GM12878 (cell line): ENCODE measurements around the gene OXTR. TPM values are rescaled to one million over a fixed set of nuclear protein-coding genes. Genes with fewer than 3 reads are reported as not detected.

ENCODE experiments used
- ATAC-seq: fragments of 200-7000 bp; cut with Tn5 transposase; 3 replicates; pipeline ENCODE4 v1.9.1; 2020; ENCODE audit warnings: mild to moderate bottlenecking, moderate library complexity
- BruUV-seq: library from RNA; stranded (reverse); fragments of 400-500 nt; replicated peaks from 2 replicates; lab custom pipeline; 2021; lab: Mats Ljungman, UMichigan
- CTCF ChIA-PET: fragments of 300-600 bp; sonication (Branson Sonifier 250); formaldehyde crosslinking; extraction: SDS; loops from one replicate; lab custom pipeline; 2021; ENCODE audit warnings: inconsistent platforms; lab: Yijun Ruan, JAX
- POLR2A ChIA-PET: fragments of 350-600 bp; formaldehyde crosslinking; extraction: SDS; loops from one replicate; lab custom pipeline; 2021; ENCODE audit warnings: inconsistent platforms; lab: Charles Lee
- RAD21 ChIA-PET: fragments of 300-600 bp; sonication (Branson Sonifier 250); formaldehyde crosslinking; loops from one replicate; lab custom pipeline; 2023; ENCODE audit warnings: antibody characterized with exemption; ENCODE audit not compliant: unreplicated experiment; lab: Charles Lee
- SMC1A ChIA-PET: fragments of 300-600 bp; sonication (Branson Sonifier 250); formaldehyde crosslinking; loops from one replicate; lab custom pipeline; 2023; ENCODE audit not compliant: unreplicated experiment, uncharacterized antibody; lab: Charles Lee
- DNase-seq: peaks from one replicate; pipeline ENCODE4 v3.0.0-alpha.2; 2011; ENCODE audit warnings: low read depth, low spot score
- FAIRE-seq: peaks from 3 replicates; lab custom pipeline; 2011; peaks lifted over from hg19 to GRCh38; lab: Jason Lieb, UNC
- H2AFZ ChIP-seq: 2 replicates; pipeline ENCODE4 v1.6.0; 2011; ENCODE audit warnings: low read depth, low read length, control low read depth; ENCODE audit not compliant: control insufficient read depth
- H3K27ac ChIP-seq: 2 replicates; pipeline ENCODE4 v1.5.1; 2011; ENCODE audit warnings: control low read depth; ENCODE audit not compliant: control insufficient read depth, insufficient read depth
- H3K27me3 ChIP-seq, 2 experiments: replicated peaks in 1 of 2; 2 replicates each; pipeline versions ENCODE4 v1.6.0 to v1.6.1; 2011; ENCODE audit warnings: low read length in 1 of 2; ENCODE audit not compliant: control insufficient read depth in 2 of 2, insufficient read depth in 2 of 2
- H3K36me3 ChIP-seq, 2 experiments: 2 replicates each; pipeline ENCODE4 v1.5.1; 2011; ENCODE audit warnings: low read length in 1 of 2; ENCODE audit not compliant: control insufficient read depth in 2 of 2, insufficient read depth in 2 of 2
- H3K4me1 ChIP-seq: 2 replicates; pipeline ENCODE4 v1.6.1; 2011; ENCODE audit warnings: mild to moderate bottlenecking, low read length, moderate library complexity, mixed read lengths; ENCODE audit not compliant: control insufficient read depth, insufficient read depth
- H3K4me2 ChIP-seq: 2 replicates; pipeline ENCODE4 v1.6.0; 2011; ENCODE audit warnings: control low read depth; ENCODE audit not compliant: control insufficient read depth, insufficient read depth
- H3K4me3 ChIP-seq: fragments of 200-600 bp; sonication (generic); 2 replicates; pipeline ENCODE4 v1.5.1; 2016
- H3K79me2 ChIP-seq: 2 replicates; pipeline ENCODE4 v1.6.0; 2011; ENCODE audit warnings: low read length; ENCODE audit not compliant: control insufficient read depth, insufficient read depth
- H3K9ac ChIP-seq: 2 replicates; pipeline ENCODE4 v1.8.0; 2011; ENCODE audit warnings: low read length, control low read depth, mixed read lengths; ENCODE audit not compliant: control insufficient read depth, insufficient read depth
- H3K9me3 ChIP-seq: replicated peaks from 3 replicates; pipeline ENCODE4 v1.5.1; 2011; ENCODE audit warnings: mild to moderate bottlenecking, low read length; ENCODE audit not compliant: control insufficient read depth, insufficient read depth
- H4K20me1 ChIP-seq: 2 replicates; pipeline ENCODE4 v1.6.0; 2011; ENCODE audit not compliant: control insufficient read depth, insufficient read depth
- CHD1 ChIP-seq: IDR thresholded peaks from 2 replicates; pipeline ENCODE4 v1.6.1; 2012; ENCODE audit warnings: low read depth, low read length, improper control_type of control experiment
- CREB1 ChIP-seq: IDR thresholded peaks from 2 replicates; pipeline ENCODE4 v1.6.1; 2012; ENCODE audit warnings: low read depth, mild to moderate bottlenecking, inconsistent platforms
- FOXK2 ChIP-seq: fragments of 450-650 bp; IDR thresholded peaks from 2 replicates; pipeline ENCODE4 v1.6.1; 2017; ENCODE audit warnings: mild to moderate bottlenecking, moderate library complexity
- KLF5 ChIP-seq: fragments of 450-650 bp; IDR thresholded peaks from 2 replicates; pipeline ENCODE4 v1.6.1; 2014; ENCODE audit warnings: mild to moderate bottlenecking; ENCODE audit not compliant: partially characterized antibody
- MEF2A ChIP-seq: IDR thresholded peaks from 2 replicates; pipeline ENCODE4 v1.6.1; 2011; ENCODE audit warnings: low read depth, mild to moderate bottlenecking, low read length, moderate library complexity; ENCODE audit not compliant: insufficient read depth
- NR2C2 ChIP-seq: IDR thresholded peaks from 2 replicates; pipeline ENCODE4 v1.6.1; 2011; ENCODE audit warnings: borderline replicate concordance, low read depth; ENCODE audit not compliant: control insufficient read depth, insufficient read length
- POLR2AphosphoS2 ChIP-seq: IDR thresholded peaks from 2 replicates; pipeline ENCODE4 v1.6.1; 2011; ENCODE audit warnings: low read depth, mild to moderate bottlenecking, low read length, improper control_type of control experiment, moderate library complexity
- SKIL ChIP-seq: fragments of 450-650 bp; IDR thresholded peaks from 2 replicates; pipeline ENCODE4 v1.6.1; 2017; ENCODE audit warnings: mild to moderate bottlenecking, low read depth, inconsistent platforms; ENCODE audit not compliant: poor library complexity, severe bottlenecking
- SPI1 ChIP-seq: IDR thresholded peaks from 2 replicates; pipeline ENCODE4 v1.6.1; 2011; ENCODE audit warnings: low read depth, mild to moderate bottlenecking, low read length, moderate library complexity, borderline replicate concordance; ENCODE audit not compliant: insufficient read depth
- TCF12 ChIP-seq: IDR thresholded peaks from 2 replicates; pipeline ENCODE4 v1.6.1; 2011; ENCODE audit warnings: low read depth, mild to moderate bottlenecking, low read length
- TCF7 ChIP-seq: IDR thresholded peaks from 2 replicates; pipeline ENCODE4 v1.6.1; 2014; ENCODE audit warnings: antibody characterized with exemption, borderline replicate concordance
- ZBTB33 ChIP-seq: fragments of 450-650 bp; IDR thresholded peaks from 2 replicates; pipeline ENCODE4 v1.6.1; 2017; ENCODE audit warnings: mild to moderate bottlenecking
- ZNF592 ChIP-seq: fragments of 450-650 bp; IDR thresholded peaks from 2 replicates; pipeline ENCODE4 v1.6.1; 2017; ENCODE audit warnings: mild to moderate bottlenecking, moderate library complexity
- ZZZ3 ChIP-seq: IDR thresholded peaks from 2 replicates; pipeline ENCODE4 v1.6.1; 2011; ENCODE audit warnings: low read depth; ENCODE audit not compliant: control insufficient read depth, insufficient read length
- WGBS: methylation state at CpG from one replicate; pipeline ENCODE4 v1.1.6; 2016; ENCODE audit warnings: low lambda C conversion rate; ENCODE audit not compliant: insufficient replicate concordance, insufficient coverage; ENCODE audit errors: missing lambda C conversion rate; 5-methylcytosine and 5-hydroxymethylcytosine counted together
- in situ Hi-C: fragments of 300-500 bp; cut with MboI; formaldehyde crosslinking; loops from 9 replicates; pipeline ENCODE4 v1.14.3; 2018; ENCODE audit warnings: mixed read lengths
- intact Hi-C: fragments of 100-400 bp; cut with micrococcal nuclease; formaldehyde crosslinking; loops from one replicate; pipeline ENCODE4 v1.14.2; 2022; ENCODE audit not compliant: unreplicated experiment
- polyA plus RNA-seq, 11 experiments: library from polyadenylated mRNA; depleted of rRNA in 4 of 11; unstranded in 6 of 11; stranded (reverse) in 5 of 11; fragments of >200 nt; fragmentation: Nextera tagmentation in 4 of 11; fragmentation: Illumina TruSeq in 1 of 11; extraction: Ambion mirVana in 4 of 11; extraction: Trizol in 1 of 11; gene quantifications; 1 replicate in 1 of 11; 2 replicates in 10 of 11; pipeline versions ENCODE4 v1.2.1 to v1.2.3, GENCODE V29; 2011 to 2016; ENCODE audit warnings: inconsistent platforms in 2 of 11, missing spikeins in 2 of 11, low read depth in 1 of 11
- total RNA-seq, 4 experiments: library from RNA; depleted of rRNA in 3 of 4; stranded (reverse); fragments of >200 nt in 3 of 4; fragmentation: Illumina TruSeq in 1 of 4; extraction: Trizol in 1 of 4; gene quantifications; 2 replicates each; pipeline versions ENCODE4 v1.2.1 to v1.2.3, GENCODE V29; 2013 to 2021
- TF ChIP-seq, protein P1 (sequence below): IDR thresholded peaks from 2 replicates; pipeline ENCODE4 v1.6.1; 2012; ENCODE audit warnings: low read depth, low read length, improper control_type of control experiment

The OXTR gene
- total and polyA plus RNA-seq, 10 of the 15 experiments (the other 5 are each of a cell fraction or from before 2014, with no cell fraction given): 0.43 to 5.9 (median 2.6) TPM

DNA sequence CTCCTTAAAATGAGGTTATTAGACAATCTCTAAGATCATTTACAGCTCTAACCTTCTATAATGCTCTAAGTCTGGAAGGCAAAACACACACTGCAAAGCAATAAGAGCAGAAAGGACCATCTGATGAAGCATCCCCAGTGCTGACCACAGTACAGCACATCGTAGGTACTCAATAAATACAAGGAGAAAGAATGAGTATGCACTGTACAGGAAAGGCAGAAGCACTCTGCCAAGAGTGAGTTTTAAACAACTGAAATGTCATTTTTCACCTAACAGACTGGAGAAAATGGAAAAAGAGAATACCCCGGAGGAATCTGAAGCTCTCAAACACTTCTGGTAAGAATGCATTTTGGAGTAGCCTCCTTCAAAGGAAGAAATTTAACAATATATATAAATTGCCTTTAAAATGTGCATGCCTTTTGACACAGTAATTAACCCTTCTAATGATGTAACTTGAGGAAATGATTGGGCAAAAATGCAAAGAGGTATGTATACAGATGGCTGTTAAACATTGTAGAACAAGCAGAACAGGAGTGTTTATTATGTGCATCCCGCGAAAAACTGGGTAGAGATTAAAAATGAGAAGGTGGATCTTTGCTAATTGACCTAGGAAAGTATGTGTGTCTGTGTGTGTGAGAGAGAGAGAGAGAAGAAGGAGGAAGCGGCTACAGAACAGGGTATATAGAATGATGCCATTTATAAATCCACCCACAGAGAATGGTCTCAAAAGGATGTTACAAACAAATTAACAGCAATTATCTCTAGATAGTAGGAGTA lies 8.0 kb upstream of the OXTR start:
- Histone ChIP-seq H3K27ac (no peak overlapping the region), H3K79me2 (no peaks in the 10 kb centered on the region), H3K4me1 (no peaks in the 10 kb centered on the region; the same call in 1 of the 2 replicates), H3K4me3 (no peak overlapping the region), H3K9ac (no peak overlapping the region), H3K9me3 (no peaks in the 10 kb centered on the region), H4K20me1 (no peaks in the 10 kb centered on the region; the same call in 1 of the 2 replicates), H3K36me3 (no peaks in the 10 kb centered on the region), H3K4me2 (no peak overlapping the region), H2AFZ (no peak overlapping the region), H3K27me3 (no peaks in the 10 kb centered on the region)
- WGBS: 29% methylated on average over 5 of the region's 5 CpGs
- ChIA-PET CTCF (interaction anchor here (1.0 to 2.0 kb wide), 2 partner anchors 8 to 9 kb away, joined by 3 to 10 read pairs; partner anchors contain the start of gene OXTR), SMC1A (no interaction called here), POLR2A (no interaction called here), RAD21 (no interaction called here)
- intact Hi-C loops (no loop called here), in situ Hi-C loops (no loop called here)
- FAIRE-seq (no peak), ATAC-seq (peak; percentile 52), DNase-seq (no peak)
- BruUV-seq: no TSS peak
- TF ChIP-seq SPI1 (0 out of 2 replicates have a peak, but pooled peaks have one; percentile 14), SKIL (no peak), TCF12 (no peak), CREB1 (no peak), ZZZ3 (no peak), ZNF592 (no peak), NR2C2 (no peak), ZBTB33 (no peak), KLF5 (no peak), TCF7 (no peak), CHD1 (no peak), FOXK2 (no peak), POLR2AphosphoS2 (no peak), MEF2A (0 out of 2 replicates have a peak, but pooled peaks have one; percentile 12)
- TF ChIP-seq, protein P1, sequence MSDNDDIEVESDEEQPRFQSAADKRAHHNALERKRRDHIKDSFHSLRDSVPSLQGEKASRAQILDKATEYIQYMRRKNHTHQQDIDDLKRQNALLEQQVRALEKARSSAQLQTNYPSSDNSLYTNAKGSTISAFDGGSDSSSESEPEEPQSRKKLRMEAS: no peak
